Type B pancreatic cell (in vitro differentiated cells): ENCODE data around the gene GSX1. TPM values are rescaled to one million over a fixed set of nuclear protein-coding genes. Genes with fewer than 3 reads are reported as not detected.

Source experiments
- DNase-seq: peaks from one replicate; pipeline ENCODE4 v3.0.0; 2021; ENCODE audit warnings: mixed read lengths; ENCODE audit not compliant: unreplicated experiment; ENCODE audit errors: extremely low spot score
- H3K27ac Mint-ChIP-seq: 2 replicates; pipeline ENCODE4 v1.8.0; 2021; ENCODE audit warnings: mild to moderate bottlenecking, mixed read lengths
- H3K27me3 Mint-ChIP-seq: 2 replicates; pipeline ENCODE4 v1.8.0; 2021; ENCODE audit warnings: mixed read lengths
- H3K36me3 Mint-ChIP-seq: 2 replicates; pipeline ENCODE4 v1.8.0; 2021; ENCODE audit warnings: mixed read lengths
- H3K4me1 Mint-ChIP-seq: one replicate; pipeline ENCODE4 v1.8.0; 2021; ENCODE audit warnings: mixed read lengths; ENCODE audit not compliant: unreplicated experiment
- H3K4me3 Mint-ChIP-seq: 2 replicates; pipeline ENCODE4 v1.8.0; 2021; ENCODE audit warnings: mild to moderate bottlenecking, mixed read lengths
- H3K9me3 Mint-ChIP-seq: 2 replicates; pipeline ENCODE4 v1.8.0; 2021; ENCODE audit warnings: mixed read lengths
- total RNA-seq: library from RNA; stranded (reverse); gene quantifications from 2 replicates; pipeline ENCODE4 v1.2.1, GENCODE V29; 2021; ENCODE audit warnings: low replicate concordance
- TF ChIP-seq, protein P1 (sequence below): fragments of 200-600 bp; sonication (generic); conservative IDR thresholded peaks from 2 replicates; pipeline ENCODE4 v1.5.0; 2021; ENCODE audit warnings: antibody characterized with exemption, mild to moderate bottlenecking

GSX1 gene
- total RNA-seq, 1 donor from 2014 or later: not detected

DNA sequence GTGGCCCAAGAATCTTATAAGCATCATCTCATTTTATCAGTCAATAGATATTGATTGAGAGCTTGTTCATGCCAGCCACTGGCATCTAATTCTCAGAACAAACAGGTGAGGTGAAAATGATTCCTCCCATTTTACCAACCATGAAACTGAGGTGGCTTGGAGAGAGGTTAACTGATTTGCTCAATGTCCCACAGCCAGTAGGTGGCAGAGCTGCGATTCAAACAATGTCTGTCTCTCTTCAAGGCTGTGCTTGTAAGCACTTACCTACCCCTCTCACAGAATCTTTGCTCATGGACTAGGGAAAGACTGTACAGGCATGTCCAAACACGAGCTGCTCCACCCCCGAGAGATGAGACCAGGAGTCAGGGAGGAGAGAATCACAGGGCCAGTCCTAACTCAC lies 21.5 kb upstream of the GSX1 start:
- Mint-ChIP-seq H3K4me1 (peaks cover 2% of the 10 kb centered on the region), H3K9me3 (no peaks in the 10 kb centered on the region), H3K4me3 (no peak overlapping the region)

DNA sequence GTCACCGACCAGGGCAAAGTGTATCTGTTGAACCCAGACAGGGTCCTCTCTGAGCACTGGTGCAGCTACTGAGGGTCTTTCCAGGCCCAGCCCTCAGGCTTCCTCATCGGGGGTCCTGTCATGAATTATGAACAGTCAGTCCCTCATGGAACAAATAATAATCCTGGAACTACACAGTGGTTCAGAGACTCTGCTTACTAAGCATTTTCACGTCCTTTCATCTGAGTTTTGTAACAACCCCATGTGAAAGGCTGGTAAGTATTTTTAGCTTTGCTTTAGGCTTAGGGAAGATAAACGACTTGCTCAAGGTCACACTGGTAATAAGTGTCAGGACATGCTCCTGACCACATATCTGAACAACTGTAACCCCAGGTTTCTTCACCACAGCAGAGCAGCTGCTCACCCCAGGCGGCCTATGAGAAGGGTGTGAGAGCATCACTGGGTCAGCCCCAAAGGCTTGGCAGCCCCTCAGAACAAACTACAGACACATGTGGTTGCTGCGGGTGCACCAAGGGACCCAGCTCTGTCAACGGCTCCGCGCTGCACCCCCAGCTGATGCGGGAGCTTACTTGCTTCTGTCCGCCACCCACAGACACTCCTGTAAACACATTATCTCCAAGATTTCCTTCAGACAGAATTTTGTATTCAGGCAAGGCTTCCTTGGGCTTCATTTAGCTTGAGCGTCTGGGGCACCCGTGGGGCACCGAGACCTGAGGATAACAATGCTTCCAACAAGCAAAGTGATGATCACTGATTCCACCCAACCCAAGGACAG lies 19.4 kb upstream of the GSX1 start:
- peaks cover 10% of the 10 kb centered on the region for H3K4me1 Mint-ChIP-seq
- no peaks in the 10 kb centered on the region for H3K36me3 Mint-ChIP-seq

More for the DNA sequence above, 21.5 kb upstream of the GSX1 start:
- DNase-seq: no peak
- Mint-ChIP-seq H3K36me3 (no peaks in the 10 kb centered on the region), H3K27me3 (peaks cover 63% of the 10 kb centered on the region), H3K27ac (no peak overlapping the region)
- TF ChIP-seq, protein P1, sequence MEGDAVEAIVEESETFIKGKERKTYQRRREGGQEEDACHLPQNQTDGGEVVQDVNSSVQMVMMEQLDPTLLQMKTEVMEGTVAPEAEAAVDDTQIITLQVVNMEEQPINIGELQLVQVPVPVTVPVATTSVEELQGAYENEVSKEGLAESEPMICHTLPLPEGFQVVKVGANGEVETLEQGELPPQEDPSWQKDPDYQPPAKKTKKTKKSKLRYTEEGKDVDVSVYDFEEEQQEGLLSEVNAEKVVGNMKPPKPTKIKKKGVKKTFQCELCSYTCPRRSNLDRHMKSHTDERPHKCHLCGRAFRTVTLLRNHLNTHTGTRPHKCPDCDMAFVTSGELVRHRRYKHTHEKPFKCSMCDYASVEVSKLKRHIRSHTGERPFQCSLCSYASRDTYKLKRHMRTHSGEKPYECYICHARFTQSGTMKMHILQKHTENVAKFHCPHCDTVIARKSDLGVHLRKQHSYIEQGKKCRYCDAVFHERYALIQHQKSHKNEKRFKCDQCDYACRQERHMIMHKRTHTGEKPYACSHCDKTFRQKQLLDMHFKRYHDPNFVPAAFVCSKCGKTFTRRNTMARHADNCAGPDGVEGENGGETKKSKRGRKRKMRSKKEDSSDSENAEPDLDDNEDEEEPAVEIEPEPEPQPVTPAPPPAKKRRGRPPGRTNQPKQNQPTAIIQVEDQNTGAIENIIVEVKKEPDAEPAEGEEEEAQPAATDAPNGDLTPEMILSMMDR: peak; percentile 63

GRCh38 chr13:27774169-27774568 lies 18.1 kb upstream of the GSX1 start:
- no peak overlapping the region for H3K27ac Mint-ChIP-seq
- H3K9me3 Mint-ChIP-seq: no peaks in the 10 kb centered on the region

More for the DNA sequence above, 19.4 kb upstream of the GSX1 start:
- Mint-ChIP-seq H3K27ac (no peak overlapping the region), H3K27me3 (peaks cover 76% of the 10 kb centered on the region), H3K9me3 (no peaks in the 10 kb centered on the region), H3K4me3 (no peak overlapping the region)
- DNase-seq: no peak
- TF ChIP-seq, protein P1: no peak

DNA sequence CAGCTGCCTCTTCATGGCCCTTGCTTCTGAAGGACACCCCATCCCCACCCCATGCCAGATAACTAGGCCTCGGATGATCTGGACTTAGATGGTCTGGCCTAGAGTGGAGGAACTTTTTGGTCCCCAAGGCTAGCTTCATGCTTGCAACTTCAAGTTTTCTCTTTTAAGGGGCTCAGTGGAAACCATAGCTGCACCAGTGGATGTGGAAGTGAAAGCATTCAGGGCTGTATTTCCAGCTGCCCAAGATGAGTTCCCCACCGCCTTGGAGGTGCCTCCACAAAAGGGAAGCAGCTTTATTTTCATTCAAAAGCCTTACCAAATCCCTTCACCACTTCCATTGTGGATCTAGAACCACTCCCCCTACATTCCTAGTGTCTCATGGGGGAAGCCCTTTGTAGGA lies 17.6 kb upstream of the GSX1 start:
- Mint-ChIP-seq H3K27me3 (peaks cover 80% of the 10 kb centered on the region), H3K4me1 (peaks cover 10% of the 10 kb centered on the region), H3K9me3 (no peaks in the 10 kb centered on the region), H3K27ac (no peak overlapping the region), H3K4me3 (no peak overlapping the region), H3K36me3 (no peaks in the 10 kb centered on the region)
- DNase-seq: no peak
- TF ChIP-seq, protein P1: no peak

More at GRCh38 chr13:27774169-27774568, 18.1 kb upstream of the GSX1 start:
- Mint-ChIP-seq H3K36me3 (no peaks in the 10 kb centered on the region), H3K27me3 (peaks cover 82% of the 10 kb centered on the region), H3K4me1 (peaks cover 10% of the 10 kb centered on the region), H3K4me3 (no peak overlapping the region)
- TF ChIP-seq, protein P1: no peak
- DNase-seq: no peak

GRCh38 chr13:27775943-27776342 lies 16.3 kb upstream of the GSX1 start:
- H3K27ac Mint-ChIP-seq: no peak overlapping the region
- peaks cover 82% of the 10 kb centered on the region for H3K27me3 Mint-ChIP-seq
- DNase-seq: no peak
- H3K9me3 Mint-ChIP-seq: no peaks in the 10 kb centered on the region
- TF ChIP-seq, protein P1: no peak
- no peaks in the 10 kb centered on the region for H3K36me3 Mint-ChIP-seq
- H3K4me3 Mint-ChIP-seq: no peak overlapping the region
- peaks cover 10% of the 10 kb centered on the region for H3K4me1 Mint-ChIP-seq
